Vagina (tissue), 2 donors: ENCODE results near the gene TBC1D10B.
"Not testable (repeated sequence)": the region's sequence is repeated elsewhere in the genome, so short reads cannot be mapped to it uniquely, and the experiment has no call there.

Experiments
- POLR2A ChIP-seq, 2 donors: fragments of 450-650 bp; IDR thresholded peaks; one replicate each; pipeline ENCODE4 v1.6.1; 2017; ENCODE audit warnings: antibody characterized with exemption in 2 of 2, mild to moderate bottlenecking in 2 of 2, moderate library complexity in 2 of 2
- TF ChIP-seq, protein P1 (sequence below), 3 experiments: fragments of 450-650 bp in 2 of 3; fragments of 200-600 bp in 1 of 3; sonication (generic) in 1 of 3; IDR thresholded peaks; one replicate each; pipeline ENCODE4 v1.5.1; 2017 to 2019; ENCODE audit warnings: antibody characterized with exemption in 3 of 3, mild to moderate bottlenecking in 2 of 3, moderate library complexity in 2 of 3

- TF ChIP-seq, protein P1, sequence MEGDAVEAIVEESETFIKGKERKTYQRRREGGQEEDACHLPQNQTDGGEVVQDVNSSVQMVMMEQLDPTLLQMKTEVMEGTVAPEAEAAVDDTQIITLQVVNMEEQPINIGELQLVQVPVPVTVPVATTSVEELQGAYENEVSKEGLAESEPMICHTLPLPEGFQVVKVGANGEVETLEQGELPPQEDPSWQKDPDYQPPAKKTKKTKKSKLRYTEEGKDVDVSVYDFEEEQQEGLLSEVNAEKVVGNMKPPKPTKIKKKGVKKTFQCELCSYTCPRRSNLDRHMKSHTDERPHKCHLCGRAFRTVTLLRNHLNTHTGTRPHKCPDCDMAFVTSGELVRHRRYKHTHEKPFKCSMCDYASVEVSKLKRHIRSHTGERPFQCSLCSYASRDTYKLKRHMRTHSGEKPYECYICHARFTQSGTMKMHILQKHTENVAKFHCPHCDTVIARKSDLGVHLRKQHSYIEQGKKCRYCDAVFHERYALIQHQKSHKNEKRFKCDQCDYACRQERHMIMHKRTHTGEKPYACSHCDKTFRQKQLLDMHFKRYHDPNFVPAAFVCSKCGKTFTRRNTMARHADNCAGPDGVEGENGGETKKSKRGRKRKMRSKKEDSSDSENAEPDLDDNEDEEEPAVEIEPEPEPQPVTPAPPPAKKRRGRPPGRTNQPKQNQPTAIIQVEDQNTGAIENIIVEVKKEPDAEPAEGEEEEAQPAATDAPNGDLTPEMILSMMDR (IDR thresholded peaks at IDR 0.05), result not testable (repeated sequence)
- TF ChIP-seq POLR2A (IDR thresholded peaks at IDR 0.05), result not testable (repeated sequence)
Observed at GRCh38 chr16:30324220-30324619, 46.1 kb downstream of the TBC1D10B start.
